CMK (cell line): ENCODE measurements around the gene CDR2L.
"Not testable (repeated sequence)": the region's sequence is repeated elsewhere in the genome, so short reads cannot be mapped to it uniquely, and the experiment has no call there.

Experiments
- DNase-seq: peaks from one replicate; pipeline ENCODE4 v3.0.0-alpha.2; 2010; ENCODE audit warnings: low read depth

The CDR2L gene

GRCh38 chr17:74959826-74960515, 27.5 kb upstream of the CDR2L start:
- no peak for DNase-seq

- peak; percentile 56 for DNase-seq
These were observed 26.7 kb upstream of the CDR2L start for GRCh38 chr17:74960570-74961342.

GRCh38 chr17:74961657-74962350, 25.6 kb upstream of the CDR2L start:
- DNase-seq, result peak; percentile 72

GRCh38 chr17:74962622-74963394, 24.6 kb upstream of the CDR2L start:
- DNase-seq, result no peak

- no peak for DNase-seq
These were observed 23.8 kb upstream of the CDR2L start for GRCh38 chr17:74963656-74964055.

- DNase-seq, result no peak
These were observed 23.1 kb upstream of the CDR2L start for GRCh38 chr17:74964246-74964761.

GRCh38 chr17:74964988-74965622, 22.3 kb upstream of the CDR2L start:
- no peak for DNase-seq

- DNase-seq, result no peak
These were observed 19.1 kb upstream of the CDR2L start for GRCh38 chr17:74968361-74968780.

GRCh38 chr17:74969501-74969900, 17.9 kb upstream of the CDR2L start:
- not testable (repeated sequence) for DNase-seq

GRCh38 chr17:74970395-74970794, 17.0 kb upstream of the CDR2L start:
- DNase-seq, result no peak

- DNase-seq, result no peak
These were observed 16.2 kb upstream of the CDR2L start for GRCh38 chr17:74971069-74971841.

- DNase-seq, result no peak
These were observed 15.7 kb upstream of the CDR2L start for GRCh38 chr17:74971842-74972106.

- no peak for DNase-seq
These were observed 15.1 kb upstream of the CDR2L start, which contains the start of gene HID1 for GRCh38 chr17:74972107-74972972. Gene HID1 (minus strand): TSS chr17:74972759. CDS start chr17:74972656, 103 bp downstream.

- DNase-seq, result no peak
These were observed 14.5 kb upstream of the CDR2L start for GRCh38 chr17:74972973-74973328.

GRCh38 chr17:74975943-74976342, 11.5 kb upstream of the CDR2L start:
- DNase-seq, result no peak

- no peak for DNase-seq
These were observed 9.6 kb upstream of the CDR2L start for GRCh38 chr17:74977802-74978201.

GRCh38 chr17:74978240-74978639, 9.2 kb upstream of the CDR2L start:
- no peak for DNase-seq

GRCh38 chr17:74979408-74980146, 7.9 kb upstream of the CDR2L start:
- no peak for DNase-seq

- DNase-seq, result no peak
These were observed 6.0 kb upstream of the CDR2L start for GRCh38 chr17:74981318-74981978.
